SK-N-SH treated with all-trans-retinoic acid at 6 μM for 48 hours (cell line): ENCODE data around the gene C11orf87.
A peak's percentile ranks its signal among the peaks of the same experiment; 100 is the strongest.

Experiments
- ATAC-seq: fragments of 200-7000 bp; cut with Tn5 transposase; 3 replicates; pipeline ENCODE4 v1.9.1; 2020; ENCODE audit warnings: mild to moderate bottlenecking, moderate library complexity
- ARNTL ChIP-seq: fragments of 450-650 bp; formaldehyde crosslinking; IDR thresholded peaks from 2 replicates; pipeline ENCODE4 v1.5.0; 2020; ENCODE audit warnings: low read depth, mild to moderate bottlenecking, moderate library complexity, borderline replicate concordance
- BACH2 ChIP-seq: fragments of 250-450 bp; sonication (Bioruptor Pico); IDR thresholded peaks from 2 replicates; pipeline ENCODE4 v1.9.0; 2021; ENCODE audit warnings: mild to moderate bottlenecking, borderline replicate concordance
- CREB5 ChIP-seq: fragments of 250-450 bp; sonication (Bioruptor Pico); IDR thresholded peaks from 2 replicates; pipeline ENCODE4 v1.5.1; 2020; ENCODE audit warnings: low read depth, mild to moderate bottlenecking, moderate library complexity
- CSDC2 ChIP-seq: fragments of 250-450 bp; sonication (Bioruptor Pico); IDR thresholded peaks from 2 replicates; pipeline ENCODE4 v1.5.0; 2020; ENCODE audit warnings: mild to moderate bottlenecking, moderate library complexity
- CSRNP3 ChIP-seq: fragments of 250-450 bp; sonication (Bioruptor Pico); IDR thresholded peaks from 2 replicates; pipeline ENCODE4 v1.5.1; 2021; ENCODE audit warnings: mild to moderate bottlenecking, moderate library complexity
- ESRRG ChIP-seq: fragments of 250-450 bp; sonication (Bioruptor Pico); IDR thresholded peaks from 2 replicates; pipeline ENCODE4 v1.6.1; 2021; ENCODE audit warnings: mild to moderate bottlenecking
- GLIS3 ChIP-seq: fragments of 250-450 bp; sonication (Bioruptor Pico); IDR thresholded peaks from 2 replicates; pipeline ENCODE4 v1.5.0; 2020; ENCODE audit warnings: mild to moderate bottlenecking, moderate library complexity
- ISL1 ChIP-seq: fragments of 250-450 bp; sonication (Bioruptor Pico); IDR thresholded peaks from 2 replicates; pipeline ENCODE4 v2.1.2; 2022; ENCODE audit warnings: mild to moderate bottlenecking, moderate library complexity
- OSR1 ChIP-seq: fragments of 250-450 bp; sonication (Bioruptor Pico); IDR thresholded peaks from 2 replicates; pipeline ENCODE4 v1.8.0; 2022; ENCODE audit warnings: moderate library complexity, mild to moderate bottlenecking, inconsistent platforms
- PATZ1 ChIP-seq: fragments of 250-450 bp; sonication (Bioruptor Pico); IDR thresholded peaks from 2 replicates; pipeline ENCODE4 v1.8.0; 2020; ENCODE audit warnings: mild to moderate bottlenecking, moderate library complexity, borderline replicate concordance
- POU6F1 ChIP-seq: fragments of 250-450 bp; sonication (Bioruptor Pico); IDR thresholded peaks from 2 replicates; pipeline ENCODE4 v1.8.0; 2021; ENCODE audit warnings: low read depth, mild to moderate bottlenecking, moderate library complexity, borderline replicate concordance
- PPARA ChIP-seq: fragments of 250-450 bp; sonication (Bioruptor Pico); IDR thresholded peaks from 2 replicates; pipeline ENCODE4 v1.5.0; 2020; ENCODE audit warnings: mild to moderate bottlenecking, borderline replicate concordance
- RARB ChIP-seq: fragments of 250-450 bp; sonication (Bioruptor Pico); IDR thresholded peaks from 2 replicates; pipeline ENCODE4 v1.8.0; 2021; ENCODE audit warnings: mild to moderate bottlenecking, moderate library complexity
- SNAI2 ChIP-seq: fragments of 250-450 bp; sonication (Bioruptor Pico); IDR thresholded peaks from 2 replicates; pipeline ENCODE4 v1.5.0; 2020; ENCODE audit warnings: mild to moderate bottlenecking, moderate library complexity
- TCF4 ChIP-seq: fragments of 250-450 bp; sonication (Bioruptor Pico); IDR thresholded peaks from 2 replicates; pipeline ENCODE4 v1.8.0; 2021; ENCODE audit warnings: mild to moderate bottlenecking, moderate library complexity, borderline replicate concordance
- TOX ChIP-seq: fragments of 250-450 bp; sonication (Bioruptor Pico); IDR thresholded peaks from 2 replicates; pipeline ENCODE4 v1.8.0; 2021; ENCODE audit warnings: mild to moderate bottlenecking, moderate library complexity, borderline replicate concordance
- ZC3H10 ChIP-seq: fragments of 250-450 bp; sonication (Bioruptor Pico); IDR thresholded peaks from 2 replicates; pipeline ENCODE4 v1.5.1; 2021; ENCODE audit warnings: mild to moderate bottlenecking, moderate library complexity
- ZFP3 ChIP-seq: fragments of 250-450 bp; sonication (Bioruptor Pico); IDR thresholded peaks from 2 replicates; pipeline ENCODE4 v1.5.0; 2020; ENCODE audit warnings: mild to moderate bottlenecking, moderate library complexity
- ZFP30 ChIP-seq: fragments of 450-650 bp; formaldehyde crosslinking; IDR thresholded peaks from 2 replicates; pipeline ENCODE4 v1.5.0; 2022; ENCODE audit warnings: mild to moderate bottlenecking, moderate library complexity
- ZNF565 ChIP-seq: fragments of 450-650 bp; formaldehyde crosslinking; conservative IDR thresholded peaks from 2 replicates; pipeline ENCODE4 v1.5.0; 2020; ENCODE audit warnings: low read depth, mild to moderate bottlenecking, moderate library complexity
- ZNF70 ChIP-seq: fragments of 450-650 bp; formaldehyde crosslinking; IDR thresholded peaks from 2 replicates; pipeline ENCODE4 v1.5.0; 2020; ENCODE audit warnings: mild to moderate bottlenecking, moderate library complexity
- ZNF8 ChIP-seq: fragments of 450-650 bp; formaldehyde crosslinking; IDR thresholded peaks from 2 replicates; pipeline ENCODE4 v1.5.0; 2020; ENCODE audit warnings: mild to moderate bottlenecking, moderate library complexity

The C11orf87 gene

GRCh38 chr11:109425554-109425953 is 3.6 kb downstream of the C11orf87 start:
- ATAC-seq: no peak
- TF ChIP-seq ARNTL (CRISPR knock-in tag): no peak
- TF ChIP-seq PATZ1 (CRISPR knock-in tag): no peak
- no peak for TF ChIP-seq ESRRG (CRISPR knock-in tag)
- no peak for TF ChIP-seq CSRNP3 (CRISPR knock-in tag)
- no peak for TF ChIP-seq RARB (CRISPR knock-in tag)
- TF ChIP-seq ZNF8 (CRISPR knock-in tag): no peak

GRCh38 chr11:109426442-109427240 is 4.7 kb downstream of the C11orf87 start:
- TF ChIP-seq ESRRG (CRISPR knock-in tag) (no peak), GLIS3 (no peak), RARB (CRISPR knock-in tag) (no peak), ARNTL (CRISPR knock-in tag) (no peak), OSR1 (no peak), TOX (no peak), PPARA (CRISPR knock-in tag) (no peak), ZC3H10 (no peak), ZNF8 (CRISPR knock-in tag) (no peak), CSRNP3 (CRISPR knock-in tag) (no peak), CSDC2 (no peak), ZNF70 (CRISPR knock-in tag) (no peak), ISL1 (CRISPR knock-in tag) (no peak), BACH2 (CRISPR knock-in tag) (no peak)
- peak; percentile 48 for ATAC-seq

- TF ChIP-seq SNAI2 (CRISPR knock-in tag) (no peak), POU6F1 (CRISPR knock-in tag) (no peak), ZC3H10 (no peak)
- ATAC-seq: peak; percentile 68
These were observed 10.1 kb downstream of the C11orf87 start for GRCh38 chr11:109432105-109432504.

GRCh38 chr11:109433753-109434256 is 11.8 kb downstream of the C11orf87 start:
- ATAC-seq: no peak
- TF ChIP-seq SNAI2 (CRISPR knock-in tag) (no peak), RARB (CRISPR knock-in tag) (no peak), ZFP3 (CRISPR knock-in tag) (no peak), CSDC2 (no peak), ZNF70 (CRISPR knock-in tag) (no peak), POU6F1 (CRISPR knock-in tag) (no peak), ISL1 (CRISPR knock-in tag) (no peak), ZNF8 (CRISPR knock-in tag) (no peak), TCF4 (CRISPR knock-in tag) (no peak), ZFP30 (CRISPR knock-in tag) (no peak), ESRRG (CRISPR knock-in tag) (no peak), ZNF565 (CRISPR knock-in tag) (no peak), CREB5 (CRISPR knock-in tag) (no peak), PATZ1 (CRISPR knock-in tag) (no peak), BACH2 (CRISPR knock-in tag) (no peak), ZC3H10 (no peak), PPARA (CRISPR knock-in tag) (no peak), TOX (no peak), OSR1 (no peak)
